ENCODE data around the gene GADD45G.

GRCh38 chr9:89637787-89638186, 33.0 kb downstream of the GADD45G start:
- no peak for TF ChIP-seq YY1 (IDR thresholded peaks at IDR 0.05; ENCODE audit: insufficient read depth, insufficient read length)
- TF ChIP-seq ZNF274 (IDR thresholded peaks at IDR 0.05; ENCODE audit: low read depth, low read length) = no peak
- no peak for TF ChIP-seq SUZ12 (IDR thresholded peaks at IDR 0.05; ENCODE audit: extremely low read depth, insufficient read depth, insufficient read length)
